ENCODE data around the gene CARHSP1. TPM values are rescaled to one million over a fixed set of nuclear protein-coding genes. Genes with fewer than 3 reads are reported as not detected.
A peak's percentile ranks its signal among the peaks of the same experiment; 100 is the strongest.
"Not testable (repeated sequence)": the region's sequence is repeated elsewhere in the genome, so short reads cannot be mapped to it uniquely, and the experiment has no call there.

CARHSP1 gene
- total RNA-seq, 1 donor from 2014 or later: 68.8 TPM

- no peak for DNase-seq (ENCODE audit: low spot score)
These were observed 3.3 kb upstream of the CARHSP1 start for GRCh38 chr16:8872071-8872470.

GRCh38 chr16:8869988-8870241, 1.1 kb upstream of the CARHSP1 start:
- DNase-seq (ENCODE audit: low spot score): not testable (repeated sequence)

- DNase-seq (ENCODE audit: low spot score): no peak
These were observed 594 bp upstream of the CARHSP1 start for GRCh38 chr16:8869212-8869987.

- no peak for DNase-seq (ENCODE audit: low spot score)
These were observed 832 bp downstream of the CARHSP1 start for GRCh38 chr16:8867932-8868415.

- no peak for DNase-seq (ENCODE audit: low spot score)
These were observed 1.4 kb downstream of the CARHSP1 start for GRCh38 chr16:8867216-8867931.

GRCh38 chr16:8866884-8867215, 2.0 kb downstream of the CARHSP1 start:
- DNase-seq (ENCODE audit: low spot score): no peak

- DNase-seq (ENCODE audit: low spot score): no peak
These were observed 2.5 kb downstream of the CARHSP1 start for GRCh38 chr16:8866118-8866883.

GRCh38 chr16:8865145-8865882, 3.5 kb downstream of the CARHSP1 start:
- no peak for DNase-seq (ENCODE audit: low spot score)

GRCh38 chr16:8864480-8865110, 4.2 kb downstream of the CARHSP1 start:
- no peak for DNase-seq (ENCODE audit: low spot score)

GRCh38 chr16:8863594-8864424, 5.0 kb downstream of the CARHSP1 start:
- DNase-seq (ENCODE audit: low spot score): peak; percentile 90

GRCh38 chr16:8862309-8863130, 6.3 kb downstream of the CARHSP1 start:
- no peak for DNase-seq (ENCODE audit: low spot score)

GRCh38 chr16:8861563-8862308, 7.1 kb downstream of the CARHSP1 start:
- no peak for DNase-seq (ENCODE audit: low spot score)

GRCh38 chr16:8859913-8860881, 8.6 kb downstream of the CARHSP1 start:
- peak; percentile 54 for DNase-seq (ENCODE audit: low spot score)

- no peak for DNase-seq (ENCODE audit: low spot score)
These were observed 9.6 kb downstream of the CARHSP1 start for GRCh38 chr16:8858994-8859912.

GRCh38 chr16:8855972-8856371, 12.8 kb downstream of the CARHSP1 start:
- no peak for DNase-seq (ENCODE audit: low spot score)

- DNase-seq (ENCODE audit: low spot score): no peak
These were observed 13.6 kb downstream of the CARHSP1 start for GRCh38 chr16:8855051-8855786.

All from mucosa of gallbladder (tissue), 1 donor.